Smooth muscle cell (in vitro differentiated cells): Measurements from ENCODE around the gene FEZF1. TPM values are rescaled to one million over a fixed set of nuclear protein-coding genes. Genes with fewer than 3 reads are reported as not detected.

Experiments
- DNase-seq: peaks from one replicate; lab custom pipeline; 2025; ENCODE audit not compliant: unreplicated experiment; lab: John Stamatoyannopoulos, UW
- H2AFZ ChIP-seq: fragments of 200-600 bp; sonication (generic); 2 replicates; pipeline ENCODE4 v1.6.0; 2016; ENCODE audit warnings: antibody characterized with exemption, low read depth, mild to moderate bottlenecking
- H3F3A ChIP-seq: fragments of 200-600 bp; sonication (generic); 2 replicates; pipeline ENCODE4 v1.6.0; 2017; ENCODE audit warnings: antibody characterized with exemption, low read depth
- H3K27ac ChIP-seq: fragments of 200-600 bp; sonication (generic); 2 replicates; pipeline ENCODE4 v1.5.1; 2016; ENCODE audit warnings: low read depth, mild to moderate bottlenecking
- H3K27me3 ChIP-seq: fragments of 200-600 bp; sonication (generic); 2 replicates; pipeline ENCODE4 v1.6.1; 2016; ENCODE audit warnings: low read depth, mild to moderate bottlenecking
- H3K36me3 ChIP-seq: fragments of 200-600 bp; sonication (generic); 2 replicates; pipeline ENCODE4 v1.5.1; 2016; ENCODE audit warnings: low read depth
- H3K4me1 ChIP-seq: fragments of 200-600 bp; sonication (generic); 2 replicates; pipeline ENCODE4 v1.5.1; 2016; ENCODE audit warnings: low read depth
- H3K4me2 ChIP-seq: fragments of 200-600 bp; sonication (generic); 2 replicates; pipeline ENCODE4 v1.6.0; 2016; ENCODE audit warnings: mild to moderate bottlenecking
- H3K4me3 ChIP-seq: fragments of 200-600 bp; sonication (generic); 2 replicates; pipeline ENCODE4 v1.5.1; 2016; ENCODE audit warnings: mild to moderate bottlenecking
- H3K79me2 ChIP-seq: fragments of 200-600 bp; sonication (generic); 2 replicates; pipeline ENCODE4 v1.6.0; 2016; ENCODE audit warnings: low read depth, mild to moderate bottlenecking
- H3K9ac ChIP-seq: fragments of 200-600 bp; sonication (generic); 2 replicates; pipeline ENCODE4 v1.6.0; 2016; ENCODE audit warnings: low read depth
- H3K9me3 ChIP-seq: fragments of 200-600 bp; sonication (generic); replicated peaks from 2 replicates; pipeline ENCODE4 v1.5.1; 2016; ENCODE audit warnings: low read depth
- H4K20me1 ChIP-seq: fragments of 200-600 bp; sonication (generic); 2 replicates; pipeline ENCODE4 v1.6.0; 2016; ENCODE audit warnings: low read depth
- CTCF ChIP-seq: fragments of 200-600 bp; sonication (generic); IDR thresholded peaks from 2 replicates; pipeline ENCODE4 v1.5.1; 2017; ENCODE audit warnings: borderline replicate concordance, mild to moderate bottlenecking, antibody characterized with exemption; ENCODE audit not compliant: insufficient read depth, poor library complexity, severe bottlenecking
- WGBS: methylation state at CpG from one replicate; pipeline ENCODE4 v1.1.7; 2016; ENCODE audit warnings: low lambda C conversion rate; 5-methylcytosine and 5-hydroxymethylcytosine counted together
- polyA plus RNA-seq: library from polyadenylated mRNA; unstranded; fragments of >200 nt; fragmentation: Nextera tagmentation; extraction: Ambion mirVana; gene quantifications from 2 replicates; pipeline ENCODE4 v1.2.1, GENCODE V29; 2016
- total RNA-seq: library from RNA; depleted of rRNA; stranded (reverse); fragments of >200 nt; gene quantifications from 2 replicates; pipeline ENCODE4 v1.2.3, GENCODE V29; 2014

Gene FEZF1
- total and polyA plus RNA-seq, 2 experiments from 2014 or later: not detected

GRCh38 chr7:122303531-122304318 is 825 bp downstream of the FEZF1 start:
- DNase-seq: no peak
- no peaks in the 10 kb centered on the region for H3K9me3 ChIP-seq
- no peaks in the 10 kb centered on the region for H3K36me3 ChIP-seq
- no peak for TF ChIP-seq CTCF
- H3K4me2 ChIP-seq: peak overlapping the region; percentile 79
- 3% methylated on average over 48 of the region's 48 CpGs for WGBS
- no peak overlapping the region for H3K27ac ChIP-seq
- peaks cover 11% of the 10 kb centered on the region for H3K4me1 ChIP-seq
- no peaks in the 10 kb centered on the region for H3F3A ChIP-seq
- peaks cover 100% of the 10 kb centered on the region for H3K27me3 ChIP-seq
- no peak overlapping the region for H3K4me3 ChIP-seq
- H2AFZ ChIP-seq: no peak overlapping the region
- H3K79me2 ChIP-seq: no peaks in the 10 kb centered on the region
- no peaks in the 10 kb centered on the region for H4K20me1 ChIP-seq
- no peak overlapping the region for H3K9ac ChIP-seq

- Histone ChIP-seq H3K4me3 (no peak overlapping the region), H3K9me3 (no peaks in the 10 kb centered on the region)
- 9% methylated on average over 15 of the region's 16 CpGs for WGBS
These were observed 1.6 kb downstream of the FEZF1 start for GRCh38 chr7:122302761-122303530.

GRCh38 chr7:122301858-122302760 is 2.4 kb downstream of the FEZF1 start:
- no peak for DNase-seq
- H3K36me3 ChIP-seq: no peaks in the 10 kb centered on the region
- no peaks in the 10 kb centered on the region for H4K20me1 ChIP-seq
- peaks cover 100% of the 10 kb centered on the region for H3K27me3 ChIP-seq
- no peak overlapping the region for H2AFZ ChIP-seq
- H3K4me2 ChIP-seq: no peak overlapping the region
- no peak overlapping the region for H3K27ac ChIP-seq
- no peak overlapping the region for H3K4me3 ChIP-seq
- no peak for TF ChIP-seq CTCF
- no peak overlapping the region for H3K9ac ChIP-seq
- H3K9me3 ChIP-seq: no peaks in the 10 kb centered on the region
- 7% methylated on average over 33 of the region's 35 CpGs for WGBS
- H3K79me2 ChIP-seq: no peaks in the 10 kb centered on the region
- H3K4me1 ChIP-seq: peaks cover 11% of the 10 kb centered on the region
- H3F3A ChIP-seq: no peaks in the 10 kb centered on the region

More at GRCh38 chr7:122302761-122303530, 1.6 kb downstream of the FEZF1 start:
- Histone ChIP-seq H4K20me1 (no peaks in the 10 kb centered on the region), H3K4me2 (no peak overlapping the region), H3K36me3 (no peaks in the 10 kb centered on the region), H3F3A (no peaks in the 10 kb centered on the region), H3K79me2 (no peaks in the 10 kb centered on the region), H3K27ac (no peak overlapping the region), H2AFZ (no peak overlapping the region), H3K9ac (no peak overlapping the region), H3K27me3 (peaks cover 100% of the 10 kb centered on the region), H3K4me1 (peaks cover 11% of the 10 kb centered on the region)
- no peak for TF ChIP-seq CTCF
- no peak for DNase-seq
